ENCODE measurements around the gene SDCBP2. TPM values are rescaled to one million over a fixed set of nuclear protein-coding genes. Genes with fewer than 3 reads are reported as not detected.
A peak's percentile ranks its signal among the peaks of the same experiment; 100 is the strongest.

Gene SDCBP2
- total and polyA plus RNA-seq, 5 donors from 2014 or later: 1.2 to 4.3 (median 3.0) TPM

GRCh38 chr20:1369970-1370369 is 41.0 kb upstream of the SDCBP2 start:
- Mint-ChIP-seq H3K27ac (peak overlapping the region in 1 of 3 donors; percentile 47), H3K4me3 (no peak overlapping the region), H3K27me3 (no peaks in the 10 kb centered on the region), H3K9me3 (peaks cover 0 to 1% (median 0%) of the 10 kb centered on the region in 7 donors), H3K4me1 (peaks cover 6 to 42% (median 31%) of the 10 kb centered on the region in 4 donors), H3K36me3 (peaks cover 50% of the 10 kb centered on the region)
- Histone ChIP-seq H3K27ac (ENCODE audit: insufficient read depth, low read length, poor library complexity, severe bottlenecking) (no peak overlapping the region), H3K4me1 (ENCODE audit: control insufficient read depth, insufficient read depth, low read length, poor library complexity, severe bottlenecking) (peaks cover under 1% of the 10 kb centered on the region), H3K4me3 (ENCODE audit: low read depth, low read length) (no peak overlapping the region), H3K36me3 (ENCODE audit: control insufficient read depth, insufficient read depth, low read length) (peaks cover 69% of the 10 kb centered on the region), H3K9me3 (ENCODE audit: control insufficient read depth in 2 of 2, low read length in 2 of 2) (no peaks in the 10 kb centered on the region), H3K27me3 (ENCODE audit: control insufficient read depth, insufficient read depth, low read length) (no peaks in the 10 kb centered on the region)
- no peak for ATAC-seq (ENCODE audit: low read depth in 2 of 2)
- DNase-seq: no peak

- H3K27ac ChIP-seq (ENCODE audit: insufficient read depth, low read length, poor library complexity, severe bottlenecking): no peak overlapping the region
- no peak overlapping the region for H3K4me3 Mint-ChIP-seq
- H3K36me3 ChIP-seq (ENCODE audit: control insufficient read depth, insufficient read depth, low read length): peaks cover 58% of the 10 kb centered on the region
- no peak for DNase-seq
- H3K4me1 Mint-ChIP-seq: peaks cover 15 to 46% (median 37%) of the 10 kb centered on the region in 4 donors
- H3K4me1 ChIP-seq (ENCODE audit: control insufficient read depth, insufficient read depth, low read length, poor library complexity, severe bottlenecking): peaks cover 14% of the 10 kb centered on the region
- H3K27me3 Mint-ChIP-seq: no peaks in the 10 kb centered on the region
- H3K4me3 ChIP-seq (ENCODE audit: low read depth, low read length): no peak overlapping the region
- peaks cover 40% of the 10 kb centered on the region for H3K36me3 Mint-ChIP-seq
- no peak for ATAC-seq (ENCODE audit: low read depth in 2 of 2)
- H3K27me3 ChIP-seq (ENCODE audit: control insufficient read depth, insufficient read depth, low read length): no peaks in the 10 kb centered on the region
- H3K9me3 ChIP-seq (ENCODE audit: control insufficient read depth in 2 of 2, low read length in 2 of 2): no peaks in the 10 kb centered on the region
- H3K27ac Mint-ChIP-seq: peak overlapping the region in 1 of 3 donors; percentile 27
- peaks cover 0 to 1% (median 0%) of the 10 kb centered on the region in 7 donors for H3K9me3 Mint-ChIP-seq
Measured at GRCh38 chr20:1368448-1369199, 39.7 kb upstream of the SDCBP2 start.

GRCh38 chr20:1367479-1367878 is 38.5 kb upstream of the SDCBP2 start:
- peaks cover 13 to 50% (median 39%) of the 10 kb centered on the region in 4 donors for H3K4me1 Mint-ChIP-seq
- Histone ChIP-seq H3K4me1 (ENCODE audit: control insufficient read depth, insufficient read depth, low read length, poor library complexity, severe bottlenecking) (peaks cover 21% of the 10 kb centered on the region), H3K27me3 (ENCODE audit: control insufficient read depth, insufficient read depth, low read length) (no peaks in the 10 kb centered on the region), H3K36me3 (ENCODE audit: control insufficient read depth, insufficient read depth, low read length) (peaks cover 52% of the 10 kb centered on the region), H3K4me3 (ENCODE audit: low read depth, low read length) (no peak overlapping the region), H3K27ac (ENCODE audit: insufficient read depth, low read length, poor library complexity, severe bottlenecking) (no peak overlapping the region), H3K9me3 (ENCODE audit: control insufficient read depth in 2 of 2, low read length in 2 of 2) (no peaks in the 10 kb centered on the region)
- peaks cover 0 to 1% (median 0%) of the 10 kb centered on the region in 7 donors for H3K9me3 Mint-ChIP-seq
- DNase-seq (no peak), ATAC-seq (ENCODE audit: low read depth in 2 of 2) (no peak)
- no peak overlapping the region for H3K27ac Mint-ChIP-seq
- H3K27me3 Mint-ChIP-seq: no peaks in the 10 kb centered on the region
- H3K4me3 Mint-ChIP-seq: no peak overlapping the region
- H3K36me3 Mint-ChIP-seq: peaks cover 38% of the 10 kb centered on the region

- peak overlapping the region; percentile 29 to 78 (median 50) for H3K4me3 Mint-ChIP-seq
- peak in 1 of 2 donors; percentile 45 for ATAC-seq (ENCODE audit: low read depth in 2 of 2)
Measured at GRCh38 chr20:1364106-1364505, 35.2 kb upstream of the SDCBP2 start.

GRCh38 chr20:1363522-1363921 is 34.6 kb upstream of the SDCBP2 start:
- H3K27me3 ChIP-seq (ENCODE audit: control insufficient read depth, insufficient read depth, low read length): no peaks in the 10 kb centered on the region
- H3K4me3 ChIP-seq (ENCODE audit: low read depth, low read length): peak overlapping the region; percentile 64
- H3K9me3 ChIP-seq (ENCODE audit: control insufficient read depth in 2 of 2, low read length in 2 of 2): no peaks in the 10 kb centered on the region
- DNase-seq: no peak
- peaks cover 24% of the 10 kb centered on the region for H3K4me1 ChIP-seq (ENCODE audit: control insufficient read depth, insufficient read depth, low read length, poor library complexity, severe bottlenecking)
- Mint-ChIP-seq H3K36me3 (peaks cover 62% of the 10 kb centered on the region), H3K9me3 (peaks cover 0 to 1% (median 0%) of the 10 kb centered on the region in 7 donors), H3K27ac (peak overlapping the region; percentile 81 to 91 (median 87)), H3K4me1 (peaks cover 27 to 66% (median 52%) of the 10 kb centered on the region in 4 donors), H3K27me3 (no peaks in the 10 kb centered on the region), H3K4me3 (peak overlapping the region in 3 of 4 donors; percentile 33 to 78 (median 66))
- H3K36me3 ChIP-seq (ENCODE audit: control insufficient read depth, insufficient read depth, low read length): peaks cover 43% of the 10 kb centered on the region
- H3K27ac ChIP-seq (ENCODE audit: insufficient read depth, low read length, poor library complexity, severe bottlenecking): peak overlapping the region; percentile 42
- ATAC-seq (ENCODE audit: low read depth in 2 of 2): no peak

More at GRCh38 chr20:1364106-1364505, 35.2 kb upstream of the SDCBP2 start:
- Histone ChIP-seq H3K4me1 (ENCODE audit: control insufficient read depth, insufficient read depth, low read length, poor library complexity, severe bottlenecking) (peaks cover 21% of the 10 kb centered on the region), H3K9me3 (ENCODE audit: control insufficient read depth in 2 of 2, low read length in 2 of 2) (no peaks in the 10 kb centered on the region), H3K4me3 (ENCODE audit: low read depth, low read length) (peak overlapping the region; percentile 64), H3K27ac (ENCODE audit: insufficient read depth, low read length, poor library complexity, severe bottlenecking) (no peak overlapping the region), H3K36me3 (ENCODE audit: control insufficient read depth, insufficient read depth, low read length) (peaks cover 47% of the 10 kb centered on the region), H3K27me3 (ENCODE audit: control insufficient read depth, insufficient read depth, low read length) (no peaks in the 10 kb centered on the region)
- DNase-seq: peak in 1 of 3 donors; percentile 68
- Mint-ChIP-seq H3K4me1 (peaks cover 23 to 65% (median 51%) of the 10 kb centered on the region in 4 donors), H3K27me3 (no peaks in the 10 kb centered on the region), H3K9me3 (peaks cover 0 to 1% (median 0%) of the 10 kb centered on the region in 7 donors), H3K27ac (peak overlapping the region; percentile 79 to 87 (median 81)), H3K36me3 (peaks cover 62% of the 10 kb centered on the region)

GRCh38 chr20:1362484-1362883 is 33.5 kb upstream of the SDCBP2 start:
- no peak overlapping the region for H3K4me3 ChIP-seq (ENCODE audit: low read depth, low read length)
- Mint-ChIP-seq H3K27me3 (no peaks in the 10 kb centered on the region), H3K4me1 (peaks cover 31 to 72% (median 60%) of the 10 kb centered on the region in 4 donors), H3K9me3 (peaks cover 0 to 1% (median 0%) of the 10 kb centered on the region in 7 donors), H3K36me3 (peaks cover 59% of the 10 kb centered on the region), H3K27ac (peak overlapping the region; percentile 81 to 91 (median 87)), H3K4me3 (peak overlapping the region in 1 of 4 donors; percentile 57)
- peaks cover 34% of the 10 kb centered on the region for H3K4me1 ChIP-seq (ENCODE audit: control insufficient read depth, insufficient read depth, low read length, poor library complexity, severe bottlenecking)
- DNase-seq (no peak), ATAC-seq (ENCODE audit: low read depth in 2 of 2) (no peak)
- H3K27me3 ChIP-seq (ENCODE audit: control insufficient read depth, insufficient read depth, low read length): no peaks in the 10 kb centered on the region
- no peak overlapping the region for H3K27ac ChIP-seq (ENCODE audit: insufficient read depth, low read length, poor library complexity, severe bottlenecking)
- no peaks in the 10 kb centered on the region for H3K9me3 ChIP-seq (ENCODE audit: control insufficient read depth in 2 of 2, low read length in 2 of 2)
- H3K36me3 ChIP-seq (ENCODE audit: control insufficient read depth, insufficient read depth, low read length): peaks cover 34% of the 10 kb centered on the region

- Mint-ChIP-seq H3K4me3 (peak overlapping the region in 1 of 4 donors; percentile 11), H3K36me3 (peaks cover 53% of the 10 kb centered on the region), H3K4me1 (peaks cover 37 to 66% (median 58%) of the 10 kb centered on the region in 4 donors), H3K27ac (peak overlapping the region in 2 of 3 donors; percentile 49 to 74), H3K27me3 (no peaks in the 10 kb centered on the region), H3K9me3 (peaks cover 0 to 1% (median 0%) of the 10 kb centered on the region in 7 donors)
- Histone ChIP-seq H3K27me3 (ENCODE audit: control insufficient read depth, insufficient read depth, low read length) (no peaks in the 10 kb centered on the region), H3K36me3 (ENCODE audit: control insufficient read depth, insufficient read depth, low read length) (peaks cover 31% of the 10 kb centered on the region), H3K4me3 (ENCODE audit: low read depth, low read length) (no peak overlapping the region), H3K4me1 (ENCODE audit: control insufficient read depth, insufficient read depth, low read length, poor library complexity, severe bottlenecking) (peaks cover 34% of the 10 kb centered on the region), H3K27ac (ENCODE audit: insufficient read depth, low read length, poor library complexity, severe bottlenecking) (no peak overlapping the region), H3K9me3 (ENCODE audit: control insufficient read depth in 2 of 2, low read length in 2 of 2) (no peaks in the 10 kb centered on the region)
- no peak for ATAC-seq (ENCODE audit: low read depth in 2 of 2)
- no peak for DNase-seq
Measured at GRCh38 chr20:1360094-1360846, 31.3 kb upstream of the SDCBP2 start.
